Measurements from ENCODE around the gene SH3TC2.

The SH3TC2 gene

DNA sequence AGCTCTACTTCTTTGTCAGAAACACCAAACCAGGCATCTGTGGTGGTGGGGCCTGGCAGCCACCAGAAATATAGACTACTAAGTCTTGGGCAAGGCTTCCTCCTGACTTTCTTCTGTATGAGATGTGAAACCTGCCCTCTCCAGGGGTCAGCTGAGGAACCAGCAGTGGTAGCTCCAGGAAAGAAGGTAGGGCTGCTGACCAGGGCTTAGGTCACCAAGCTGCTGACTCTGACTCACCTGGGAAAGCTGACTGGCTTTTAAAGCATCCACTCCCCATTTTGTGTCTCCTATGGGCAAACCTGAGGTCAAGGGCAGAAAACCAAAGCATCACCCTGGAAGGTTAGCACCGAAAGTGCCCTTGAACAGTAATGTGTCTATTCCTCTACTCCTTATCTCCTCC lies 10.4 kb upstream of the SH3TC2 start:
- DNase-seq (no peak), ATAC-seq (replicated peaks) (no peak)
- peaks cover 0 to 2% of the 10 kb centered on the region in 2 donors for H3K9me3 Mint-ChIP-seq
- H3K4me3 Mint-ChIP-seq, result no peak overlapping the region
- H3K27ac Mint-ChIP-seq, result no peak overlapping the region
- H3K36me3 Mint-ChIP-seq (ENCODE audit: insufficient read depth), result no peaks in the 10 kb centered on the region
- H3K27me3 Mint-ChIP-seq, result peaks cover 38 to 66% of the 10 kb centered on the region in 2 donors
- H3K4me1 Mint-ChIP-seq (ENCODE audit: low read depth in 2 of 2), result no peaks in the 10 kb centered on the region

DNA sequence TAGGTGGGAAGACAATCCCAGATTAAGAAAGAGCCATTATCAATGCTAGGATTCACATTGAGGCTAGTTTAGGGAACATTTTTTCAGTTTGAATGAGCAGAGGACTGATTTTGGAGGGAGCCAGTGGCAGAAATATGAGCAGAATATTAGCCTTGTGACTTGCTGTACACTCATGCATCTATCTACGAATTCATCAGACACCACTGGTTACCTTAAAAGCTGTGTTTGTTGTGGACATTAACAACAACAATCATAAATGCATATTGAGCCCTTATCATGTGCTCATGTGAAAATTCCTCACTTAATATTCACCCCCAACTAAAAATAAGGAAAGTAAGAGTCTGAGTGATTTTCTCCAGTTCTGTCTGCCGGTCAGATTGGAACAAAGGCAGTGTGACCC lies 9.9 kb upstream of the SH3TC2 start:
- DNase-seq (no peak), ATAC-seq (replicated peaks) (no peak)
- no peak overlapping the region for H3K27ac Mint-ChIP-seq

DNA sequence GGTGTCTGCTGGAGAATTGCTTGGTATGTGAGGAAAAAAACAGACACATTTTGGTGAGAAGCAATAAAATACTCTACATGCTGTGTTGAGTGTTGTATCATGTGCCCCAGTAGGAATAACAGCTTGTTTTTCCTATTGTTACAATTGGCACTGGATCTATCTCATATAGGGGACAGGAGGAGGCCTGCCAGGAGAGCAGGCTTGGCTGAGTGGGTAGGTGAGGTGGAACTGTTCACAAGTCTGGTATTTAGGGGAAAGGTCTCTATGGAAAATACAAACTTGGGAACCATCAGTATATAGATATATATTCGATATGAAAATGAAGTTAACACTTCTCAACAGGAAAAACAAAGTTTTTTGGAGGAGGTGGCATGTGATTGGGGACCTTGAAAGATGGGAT lies 9.5 kb upstream of the SH3TC2 start:
- peaks cover 0 to 2% of the 10 kb centered on the region in 2 donors for H3K9me3 Mint-ChIP-seq
- no peak overlapping the region for H3K4me3 Mint-ChIP-seq
- H3K27ac Mint-ChIP-seq, result no peak overlapping the region

More for the DNA sequence above, 9.9 kb upstream of the SH3TC2 start:
- H3K4me1 Mint-ChIP-seq (ENCODE audit: low read depth in 2 of 2), result no peaks in the 10 kb centered on the region
- H3K4me3 Mint-ChIP-seq, result no peak overlapping the region
- H3K9me3 Mint-ChIP-seq, result peaks cover 0 to 2% of the 10 kb centered on the region in 2 donors
- H3K27me3 Mint-ChIP-seq, result peaks cover 38 to 66% of the 10 kb centered on the region in 2 donors
- no peaks in the 10 kb centered on the region for H3K36me3 Mint-ChIP-seq (ENCODE audit: insufficient read depth)

DNA sequence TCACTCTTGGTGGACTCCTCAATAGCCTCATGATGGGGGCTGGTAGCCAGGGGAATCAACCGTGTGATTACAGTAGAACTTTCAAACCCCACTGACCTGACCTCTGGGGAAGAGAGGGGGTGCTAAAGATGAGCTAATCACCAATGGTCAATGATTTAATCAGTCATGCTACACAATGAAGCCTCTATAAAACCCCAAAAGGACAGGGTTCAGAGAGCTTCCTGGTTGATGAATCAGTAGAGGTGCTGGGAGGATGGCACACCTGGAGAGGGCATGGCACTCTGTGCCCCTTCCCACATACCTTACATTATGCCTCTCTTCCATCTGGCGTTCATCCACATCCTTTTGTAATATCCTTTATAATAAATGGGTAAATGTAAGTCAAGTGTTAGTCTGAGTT lies 8.9 kb upstream of the SH3TC2 start:
- Mint-ChIP-seq H3K36me3 (ENCODE audit: insufficient read depth) (no peaks in the 10 kb centered on the region), H3K9me3 (peaks cover 0 to 2% of the 10 kb centered on the region in 2 donors), H3K4me3 (no peak overlapping the region), H3K4me1 (ENCODE audit: low read depth in 2 of 2) (no peaks in the 10 kb centered on the region), H3K27ac (no peak overlapping the region), H3K27me3 (peaks cover 38 to 59% of the 10 kb centered on the region in 2 donors)
- DNase-seq (no peak), ATAC-seq (replicated peaks) (no peak)

More for the DNA sequence above, 9.5 kb upstream of the SH3TC2 start:
- H3K27me3 Mint-ChIP-seq, result peaks cover 38 to 65% of the 10 kb centered on the region in 2 donors
- ATAC-seq (replicated peaks) (no peak), DNase-seq (no peak)
- no peaks in the 10 kb centered on the region for H3K4me1 Mint-ChIP-seq (ENCODE audit: low read depth in 2 of 2)
- H3K36me3 Mint-ChIP-seq (ENCODE audit: insufficient read depth), result no peaks in the 10 kb centered on the region

DNA sequence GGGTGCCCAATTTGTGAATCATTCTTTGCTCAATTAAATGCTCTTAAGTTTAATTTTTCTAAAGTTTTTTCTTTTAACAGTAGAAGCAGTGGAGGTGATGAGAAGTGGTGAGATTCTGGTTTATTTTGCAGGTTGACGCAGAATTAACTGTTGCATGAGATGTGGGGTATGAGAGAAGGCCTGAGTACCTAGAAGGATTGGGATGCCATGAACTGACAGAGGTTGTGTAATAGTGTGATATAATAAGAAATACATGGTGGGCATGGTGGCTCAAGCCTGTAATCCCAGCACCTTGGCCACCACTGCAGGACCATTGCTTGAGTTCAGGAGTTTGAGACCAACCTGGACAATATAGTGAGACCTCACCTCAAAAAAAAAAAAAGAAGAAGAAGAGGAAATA lies 8.4 kb upstream of the SH3TC2 start:
- H3K9me3 Mint-ChIP-seq, result peaks cover 0 to 2% of the 10 kb centered on the region in 2 donors
- no peak for ATAC-seq (replicated peaks)

DNA sequence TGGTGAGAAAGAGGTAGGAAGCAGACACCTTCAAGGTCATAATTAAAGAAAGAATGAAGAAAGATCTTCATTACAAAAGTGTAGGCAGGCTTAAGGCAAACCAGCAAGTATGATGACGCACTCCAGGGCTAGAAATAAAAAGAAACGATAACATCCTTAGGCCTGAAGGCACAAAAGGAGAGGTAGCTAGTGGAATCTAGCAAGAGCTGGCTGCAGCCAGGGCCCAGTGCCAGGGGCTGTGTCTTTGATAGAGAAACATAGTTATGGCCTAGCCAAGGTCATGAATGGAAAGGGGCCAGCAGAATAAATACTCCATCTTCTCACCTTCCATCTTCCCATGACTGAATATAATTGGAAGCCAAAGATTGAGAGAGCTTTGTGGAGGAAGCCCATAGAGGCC lies 6.8 kb upstream of the SH3TC2 start:
- Mint-ChIP-seq H3K36me3 (ENCODE audit: insufficient read depth) (no peaks in the 10 kb centered on the region), H3K27ac (no peak overlapping the region), H3K27me3 (peaks cover 25 to 48% of the 10 kb centered on the region in 2 donors), H3K4me3 (no peak overlapping the region), H3K4me1 (ENCODE audit: low read depth in 2 of 2) (no peaks in the 10 kb centered on the region), H3K9me3 (no peaks in the 10 kb centered on the region)
- ATAC-seq (replicated peaks), result no peak
- no peak for DNase-seq

More for the DNA sequence above, 8.4 kb upstream of the SH3TC2 start:
- peaks cover 36 to 53% of the 10 kb centered on the region in 2 donors for H3K27me3 Mint-ChIP-seq
- H3K4me3 Mint-ChIP-seq, result no peak overlapping the region
- no peak for DNase-seq
- no peaks in the 10 kb centered on the region for H3K4me1 Mint-ChIP-seq (ENCODE audit: low read depth in 2 of 2)
- no peak overlapping the region for H3K27ac Mint-ChIP-seq
- H3K36me3 Mint-ChIP-seq (ENCODE audit: insufficient read depth), result no peaks in the 10 kb centered on the region

DNA sequence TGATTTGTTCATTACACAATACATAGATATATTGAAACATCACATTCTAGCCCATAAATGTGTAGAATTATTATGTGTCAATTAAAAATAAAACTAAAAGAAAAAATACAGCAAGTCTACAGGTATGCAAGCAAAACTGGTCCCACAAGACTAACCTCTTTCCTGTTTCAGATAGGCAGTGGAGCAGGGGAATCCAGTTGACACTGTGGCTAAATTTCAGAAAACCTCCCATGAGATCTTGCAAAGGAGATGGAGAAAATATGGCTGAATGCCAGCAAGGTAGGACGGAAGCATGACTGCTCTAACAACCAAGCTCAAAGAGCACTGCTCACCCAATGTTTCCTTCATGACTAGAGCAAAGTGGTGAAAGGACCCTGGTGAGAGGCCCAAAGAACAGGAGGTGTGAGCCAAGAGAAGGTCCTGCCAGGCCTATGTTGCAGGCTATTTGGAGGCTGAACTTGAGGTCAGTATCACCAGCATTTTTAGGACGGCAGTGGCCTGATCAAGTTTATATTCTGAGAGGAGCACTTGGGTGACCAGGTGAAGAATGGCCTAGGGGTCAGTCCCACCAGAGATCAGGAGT lies 1.1 kb upstream of the SH3TC2 start:
- ATAC-seq (replicated peaks) (no peak), DNase-seq (no peak)
- no peak overlapping the region for H3K4me3 Mint-ChIP-seq
- H3K27ac Mint-ChIP-seq, result no peak overlapping the region
- H3K9me3 Mint-ChIP-seq, result no peaks in the 10 kb centered on the region
- H3K4me1 Mint-ChIP-seq (ENCODE audit: low read depth in 2 of 2), result no peaks in the 10 kb centered on the region
- H3K36me3 Mint-ChIP-seq (ENCODE audit: insufficient read depth), result no peaks in the 10 kb centered on the region
- H3K27me3 Mint-ChIP-seq, result peaks cover 15 to 48% of the 10 kb centered on the region in 2 donors

DNA sequence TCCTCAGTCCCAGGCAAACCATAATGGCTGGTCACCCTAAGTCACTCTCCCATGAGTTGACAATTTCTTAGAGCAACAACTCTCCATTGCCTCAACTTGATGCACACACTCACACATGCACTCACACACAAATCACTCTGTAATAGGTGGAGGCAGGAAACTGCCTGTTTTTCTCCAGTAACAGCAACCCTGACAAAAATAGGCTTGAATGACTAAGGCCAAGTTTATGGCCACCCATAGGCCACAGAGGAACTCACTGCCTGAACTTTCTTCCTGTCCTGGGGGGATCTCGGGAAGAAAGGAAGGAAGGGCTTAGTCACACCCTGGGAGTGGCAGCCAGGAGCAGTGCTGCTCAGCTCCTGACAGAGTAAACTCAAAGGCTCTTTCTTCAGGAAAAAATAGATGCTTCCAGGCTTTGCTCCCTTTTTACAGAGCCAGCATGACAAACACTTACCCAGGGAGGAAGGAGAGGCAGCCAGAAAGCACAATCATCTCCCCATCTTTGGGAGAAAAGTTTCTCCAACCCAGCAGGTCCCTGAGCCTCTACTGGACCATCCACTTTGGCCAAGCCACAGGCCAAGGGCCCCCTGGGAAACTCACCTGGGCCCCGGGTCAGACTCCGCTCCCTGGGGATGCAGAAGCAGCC lies 368 bp downstream of the SH3TC2 start:
- H3K27ac Mint-ChIP-seq, result no peak overlapping the region
- no peak overlapping the region for H3K4me3 Mint-ChIP-seq
- no peak for DNase-seq

DNA sequence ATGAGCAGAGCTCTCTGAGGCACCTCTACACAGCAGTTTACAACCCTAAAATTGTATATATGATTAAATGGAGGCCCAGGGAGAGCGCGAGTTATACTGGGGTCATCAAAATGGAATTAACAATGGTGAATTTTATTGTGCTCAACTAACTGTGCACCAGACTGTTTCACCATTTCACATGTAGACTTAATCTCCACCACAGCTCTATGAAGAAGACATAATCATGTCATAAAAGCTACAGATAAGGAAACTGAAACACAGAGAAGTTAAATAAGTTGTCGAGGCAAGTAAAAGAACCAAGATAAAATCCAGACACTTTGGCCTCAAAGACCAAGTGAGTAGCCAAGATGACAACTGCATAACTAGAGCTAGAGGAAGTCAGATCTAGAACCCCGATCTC lies 1.5 kb downstream of the SH3TC2 start:
- no peak overlapping the region for H3K4me3 Mint-ChIP-seq
- H3K27ac Mint-ChIP-seq, result no peak overlapping the region
- ATAC-seq (replicated peaks) (no peak), DNase-seq (no peak)
- no peaks in the 10 kb centered on the region for H3K4me1 Mint-ChIP-seq (ENCODE audit: low read depth in 2 of 2)
- H3K36me3 Mint-ChIP-seq (ENCODE audit: insufficient read depth), result no peaks in the 10 kb centered on the region
- peaks cover 30 to 65% of the 10 kb centered on the region in 2 donors for H3K27me3 Mint-ChIP-seq
- H3K9me3 Mint-ChIP-seq, result no peaks in the 10 kb centered on the region

More for the DNA sequence above, 368 bp downstream of the SH3TC2 start:
- no peak for ATAC-seq (replicated peaks)
- Mint-ChIP-seq H3K27me3 (peaks cover 24 to 58% of the 10 kb centered on the region in 2 donors), H3K9me3 (no peaks in the 10 kb centered on the region), H3K4me1 (ENCODE audit: low read depth in 2 of 2) (no peaks in the 10 kb centered on the region), H3K36me3 (ENCODE audit: insufficient read depth) (no peaks in the 10 kb centered on the region)

DNA sequence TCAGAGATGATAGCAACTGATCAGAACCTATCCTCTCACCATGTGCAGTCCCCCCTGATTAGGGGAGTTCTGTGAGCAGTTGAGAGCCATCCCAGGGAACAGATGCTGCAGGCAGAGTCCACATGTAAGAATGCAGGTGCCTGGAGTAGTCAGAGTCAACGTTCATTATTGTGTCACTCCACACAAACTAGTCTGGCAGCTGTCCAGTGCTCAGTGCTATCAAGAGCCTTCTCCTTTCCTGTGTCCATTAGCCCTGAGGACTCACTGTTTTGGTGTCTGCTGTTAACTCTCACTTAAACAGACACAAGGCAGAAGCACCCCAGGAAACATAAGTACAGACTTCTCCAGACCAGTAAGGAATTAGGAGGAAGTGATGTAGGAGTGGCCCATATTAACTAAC lies 2.5 kb downstream of the SH3TC2 start:
- no peak overlapping the region for H3K4me3 Mint-ChIP-seq
- DNase-seq (no peak), ATAC-seq (replicated peaks) (no peak)
- no peaks in the 10 kb centered on the region for H3K9me3 Mint-ChIP-seq
- H3K27ac Mint-ChIP-seq, result no peak overlapping the region
- H3K4me1 Mint-ChIP-seq (ENCODE audit: low read depth in 2 of 2), result no peaks in the 10 kb centered on the region
- H3K27me3 Mint-ChIP-seq, result peaks cover 33 to 62% of the 10 kb centered on the region in 2 donors
- no peaks in the 10 kb centered on the region for H3K36me3 Mint-ChIP-seq (ENCODE audit: insufficient read depth)

DNA sequence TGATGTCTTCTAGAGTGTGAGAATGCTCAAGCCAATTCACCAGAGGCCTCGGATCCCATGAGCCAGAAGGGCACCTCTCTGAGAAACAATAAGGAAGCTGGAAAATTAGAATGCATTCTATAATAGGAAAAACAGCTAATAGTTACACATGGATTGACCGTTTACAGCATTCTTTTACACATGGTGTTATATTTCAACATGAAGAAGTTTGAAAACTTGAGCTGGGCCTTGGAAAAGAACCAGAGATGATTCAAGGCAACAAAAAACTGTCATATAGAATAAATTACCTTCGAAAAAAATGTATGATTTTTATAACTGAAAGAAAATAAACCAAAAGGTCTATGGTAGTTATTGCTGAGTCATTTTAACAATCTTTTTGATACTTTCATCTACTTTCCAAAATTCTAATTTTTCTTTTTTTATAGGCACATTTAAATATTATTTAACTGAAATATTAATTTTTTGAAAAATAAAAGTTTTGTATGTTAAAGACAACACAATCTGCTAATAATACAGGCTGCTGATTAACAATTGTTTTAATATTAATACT lies 6.2 kb downstream of the SH3TC2 start:
- Mint-ChIP-seq H3K36me3 (ENCODE audit: insufficient read depth) (no peaks in the 10 kb centered on the region), H3K27ac (no peak overlapping the region), H3K27me3 (peaks cover 31 to 33% of the 10 kb centered on the region in 2 donors), H3K9me3 (no peaks in the 10 kb centered on the region), H3K4me3 (no peak overlapping the region), H3K4me1 (ENCODE audit: low read depth in 2 of 2) (no peaks in the 10 kb centered on the region)
- ATAC-seq (replicated peaks) (no peak), DNase-seq (no peak)

DNA sequence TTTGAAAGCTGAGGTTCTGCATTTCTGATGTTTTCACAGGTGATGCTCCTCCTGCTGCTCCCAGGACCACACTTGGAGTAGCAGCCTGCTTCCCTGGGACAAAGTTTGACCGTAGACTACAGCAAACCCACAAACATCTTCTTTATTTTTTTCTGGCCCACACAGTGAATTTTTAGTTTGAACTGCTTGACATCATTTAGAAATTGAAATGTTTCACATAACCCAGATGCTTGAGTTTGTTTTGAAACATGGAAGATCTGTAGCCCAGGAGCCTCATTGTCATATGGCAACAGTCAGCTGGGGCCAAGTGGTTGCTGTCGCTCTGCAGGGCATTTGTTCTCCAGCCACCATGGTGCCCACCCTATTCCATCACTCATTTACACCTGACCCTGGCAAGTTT lies 8.4 kb downstream of the SH3TC2 start:
- H3K4me1 Mint-ChIP-seq (ENCODE audit: low read depth in 2 of 2), result no peaks in the 10 kb centered on the region
- ATAC-seq (replicated peaks), result no peak
- H3K4me3 Mint-ChIP-seq, result no peak overlapping the region
- H3K36me3 Mint-ChIP-seq (ENCODE audit: insufficient read depth), result no peaks in the 10 kb centered on the region
- H3K9me3 Mint-ChIP-seq, result no peaks in the 10 kb centered on the region
- peaks cover 19 to 23% of the 10 kb centered on the region in 2 donors for H3K27me3 Mint-ChIP-seq
- H3K27ac Mint-ChIP-seq, result no peak overlapping the region
- DNase-seq, result no peak

DNA sequence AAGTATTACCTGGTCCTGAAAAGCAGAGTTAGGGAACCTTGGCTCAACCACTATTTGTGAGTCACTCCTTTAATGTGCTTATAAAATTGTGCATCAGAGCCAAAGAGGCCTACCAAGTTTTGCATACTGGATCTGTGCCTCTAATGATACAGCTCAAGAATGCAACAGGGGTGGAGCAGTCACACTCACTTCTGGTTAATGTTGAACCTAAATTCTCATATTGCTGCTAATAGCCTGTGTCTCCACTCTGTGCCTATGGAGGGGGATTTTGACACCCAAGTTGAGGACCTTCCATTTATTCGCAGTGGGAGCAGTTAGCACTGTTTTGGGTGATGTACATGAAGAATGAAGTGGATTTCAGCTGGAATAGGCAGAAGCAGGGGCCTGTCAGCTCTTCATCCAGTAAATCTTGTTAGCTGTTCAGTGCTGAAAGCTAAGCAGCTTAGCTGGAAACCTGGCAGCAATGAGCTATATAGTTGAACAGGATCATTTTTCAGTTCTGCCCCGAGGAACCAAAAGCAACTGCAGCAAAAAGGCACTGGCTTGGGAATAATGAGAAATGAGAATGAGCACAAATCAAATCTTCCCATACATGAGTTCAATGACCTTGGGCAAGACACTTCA lies 9.7 kb downstream of the SH3TC2 start:
- Mint-ChIP-seq H3K36me3 (ENCODE audit: insufficient read depth) (no peaks in the 10 kb centered on the region), H3K4me1 (ENCODE audit: low read depth in 2 of 2) (no peaks in the 10 kb centered on the region), H3K4me3 (no peak overlapping the region), H3K27me3 (peaks cover 15 to 23% of the 10 kb centered on the region in 2 donors), H3K9me3 (no peaks in the 10 kb centered on the region), H3K27ac (no peak overlapping the region)
- ATAC-seq (replicated peaks), result no peak
- no peak for DNase-seq

DNA sequence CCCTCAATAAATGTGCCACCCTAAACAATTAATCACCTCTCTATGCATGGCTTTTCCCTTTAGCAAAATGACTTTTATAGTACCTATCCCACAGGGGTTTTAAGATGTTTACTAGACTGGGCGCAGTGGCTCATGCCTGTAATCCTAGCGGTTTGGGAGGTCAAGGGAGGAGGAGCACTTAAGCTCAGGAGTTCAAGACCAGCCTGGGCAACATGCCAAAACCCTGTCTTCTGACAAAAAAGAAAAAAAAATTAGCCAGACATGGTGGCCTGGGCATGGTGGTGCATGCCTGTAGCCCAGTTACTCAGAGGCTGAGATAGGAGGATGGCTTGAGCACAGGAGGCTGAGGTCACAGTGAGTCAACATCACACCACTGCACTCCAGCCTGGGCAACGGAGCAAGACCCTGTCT lies 13.5 kb downstream of the SH3TC2 start:
- H3K4me3 Mint-ChIP-seq, result no peak overlapping the region
- H3K36me3 Mint-ChIP-seq (ENCODE audit: insufficient read depth), result no peaks in the 10 kb centered on the region
- no peaks in the 10 kb centered on the region for H3K4me1 Mint-ChIP-seq (ENCODE audit: low read depth in 2 of 2)
- ATAC-seq (replicated peaks) (no peak), DNase-seq (no peak)
- H3K27me3 Mint-ChIP-seq, result peaks cover 6 to 27% of the 10 kb centered on the region in 2 donors
- H3K27ac Mint-ChIP-seq, result no peak overlapping the region
- no peaks in the 10 kb centered on the region for H3K9me3 Mint-ChIP-seq

Measured in effector memory CD8-positive, alpha-beta T cell (primary cell).